ENCODE results near the gene CHIC2. TPM values are rescaled to one million over a fixed set of nuclear protein-coding genes. Genes with fewer than 3 reads are reported as not detected.
"Not testable (repeated sequence)": the region's sequence is repeated elsewhere in the genome, so short reads cannot be mapped to it uniquely, and the experiment has no call there.

The CHIC2 gene
- polyA plus RNA-seq, 1 donor, result 25.9 TPM

- peak in 1 of 2 donors; percentile 26 for DNase-seq
- Histone ChIP-seq H3K36me3 (ENCODE audit: control insufficient read depth, insufficient read depth, low read length) (no peaks in the 10 kb centered on the region), H3K27me3 (ENCODE audit: control insufficient read depth, insufficient read depth, low read length) (no peaks in the 10 kb centered on the region), H3K4me1 (ENCODE audit: control insufficient read depth, insufficient read depth, low read length) (peaks cover 3% of the 10 kb centered on the region), H3K9me3 (ENCODE audit: control insufficient read depth, low read depth, low read length) (no peaks in the 10 kb centered on the region), H3K4me3 (ENCODE audit: low read length) (peak overlapping the region; percentile 88), H3K27ac (ENCODE audit: low read length) (peak overlapping the region; percentile 81)
- 33% methylated on average over 1 of the region's 1 CpG for WGBS (ENCODE audit: insufficient coverage, low lambda C conversion rate)
Measured at GRCh38 chr4:54061873-54062272, 2.5 kb downstream of the CHIC2 start.

GRCh38 chr4:54061067-54061466 lies 3.3 kb downstream of the CHIC2 start:
- H3K27me3 ChIP-seq (ENCODE audit: control insufficient read depth, insufficient read depth, low read length), result no peaks in the 10 kb centered on the region
- H3K36me3 ChIP-seq (ENCODE audit: control insufficient read depth, insufficient read depth, low read length), result no peaks in the 10 kb centered on the region
- no peaks in the 10 kb centered on the region for H3K4me1 ChIP-seq (ENCODE audit: control insufficient read depth, insufficient read depth, low read length)
- DNase-seq, result no peak
- no peak overlapping the region for H3K4me3 ChIP-seq (ENCODE audit: low read length)
- 87% methylated on average over 3 of the region's 3 CpGs for WGBS (ENCODE audit: insufficient coverage, low lambda C conversion rate)
- H3K27ac ChIP-seq (ENCODE audit: low read length), result no peak overlapping the region
- no peaks in the 10 kb centered on the region for H3K9me3 ChIP-seq (ENCODE audit: control insufficient read depth, low read depth, low read length)

GRCh38 chr4:54060116-54060515 lies 4.3 kb downstream of the CHIC2 start:
- DNase-seq, result no peak
- peaks cover 2% of the 10 kb centered on the region for H3K36me3 ChIP-seq (ENCODE audit: control insufficient read depth, insufficient read depth, low read length)
- no peaks in the 10 kb centered on the region for H3K4me1 ChIP-seq (ENCODE audit: control insufficient read depth, insufficient read depth, low read length)
- H3K9me3 ChIP-seq (ENCODE audit: control insufficient read depth, low read depth, low read length), result no peaks in the 10 kb centered on the region
- WGBS (ENCODE audit: insufficient coverage, low lambda C conversion rate), result 89% methylated on average over 1 of the region's 2 CpGs
- H3K4me3 ChIP-seq (ENCODE audit: low read length), result no peak overlapping the region
- H3K27me3 ChIP-seq (ENCODE audit: control insufficient read depth, insufficient read depth, low read length), result no peaks in the 10 kb centered on the region
- no peak overlapping the region for H3K27ac ChIP-seq (ENCODE audit: low read length)

GRCh38 chr4:54058171-54058570 lies 6.2 kb downstream of the CHIC2 start:
- Histone ChIP-seq H3K4me1 (ENCODE audit: control insufficient read depth, insufficient read depth, low read length) (no peaks in the 10 kb centered on the region), H3K9me3 (ENCODE audit: control insufficient read depth, low read depth, low read length) (no peaks in the 10 kb centered on the region), H3K27me3 (ENCODE audit: control insufficient read depth, insufficient read depth, low read length) (no peaks in the 10 kb centered on the region), H3K4me3 (ENCODE audit: low read length) (no peak overlapping the region), H3K36me3 (ENCODE audit: control insufficient read depth, insufficient read depth, low read length) (peaks cover 3% of the 10 kb centered on the region), H3K27ac (ENCODE audit: low read length) (no peak overlapping the region)
- DNase-seq, result no peak
- 50% methylated on average over 1 of the region's 3 CpGs for WGBS (ENCODE audit: insufficient coverage, low lambda C conversion rate)

- DNase-seq, result no peak
- H3K27ac ChIP-seq (ENCODE audit: low read length), result no peak overlapping the region
- peaks cover 3% of the 10 kb centered on the region for H3K36me3 ChIP-seq (ENCODE audit: control insufficient read depth, insufficient read depth, low read length)
- no peaks in the 10 kb centered on the region for H3K27me3 ChIP-seq (ENCODE audit: control insufficient read depth, insufficient read depth, low read length)
- H3K9me3 ChIP-seq (ENCODE audit: control insufficient read depth, low read depth, low read length), result no peaks in the 10 kb centered on the region
- H3K4me3 ChIP-seq (ENCODE audit: low read length), result no peak overlapping the region
- H3K4me1 ChIP-seq (ENCODE audit: control insufficient read depth, insufficient read depth, low read length), result no peaks in the 10 kb centered on the region
Measured at GRCh38 chr4:54056360-54056759, 8.0 kb downstream of the CHIC2 start.

GRCh38 chr4:54055494-54055893 lies 8.9 kb downstream of the CHIC2 start:
- no peaks in the 10 kb centered on the region for H3K9me3 ChIP-seq (ENCODE audit: control insufficient read depth, low read depth, low read length)
- peaks cover 3% of the 10 kb centered on the region for H3K36me3 ChIP-seq (ENCODE audit: control insufficient read depth, insufficient read depth, low read length)
- H3K27ac ChIP-seq (ENCODE audit: low read length), result no peak overlapping the region
- peaks cover 2% of the 10 kb centered on the region for H3K4me1 ChIP-seq (ENCODE audit: control insufficient read depth, insufficient read depth, low read length)
- H3K4me3 ChIP-seq (ENCODE audit: low read length), result no peak overlapping the region
- no peak for DNase-seq
- WGBS (ENCODE audit: insufficient coverage, low lambda C conversion rate), result 100% methylated on average over 1 of the region's 1 CpG
- no peaks in the 10 kb centered on the region for H3K27me3 ChIP-seq (ENCODE audit: control insufficient read depth, insufficient read depth, low read length)

- peaks cover 3% of the 10 kb centered on the region for H3K36me3 ChIP-seq (ENCODE audit: control insufficient read depth, insufficient read depth, low read length)
- WGBS (ENCODE audit: insufficient coverage, low lambda C conversion rate), result 83% methylated on average over 1 of the region's 2 CpGs
- no peak overlapping the region for H3K27ac ChIP-seq (ENCODE audit: low read length)
- H3K4me1 ChIP-seq (ENCODE audit: control insufficient read depth, insufficient read depth, low read length), result peaks cover 6% of the 10 kb centered on the region
- H3K9me3 ChIP-seq (ENCODE audit: control insufficient read depth, low read depth, low read length), result no peaks in the 10 kb centered on the region
- no peaks in the 10 kb centered on the region for H3K27me3 ChIP-seq (ENCODE audit: control insufficient read depth, insufficient read depth, low read length)
- DNase-seq, result no peak
- no peak overlapping the region for H3K4me3 ChIP-seq (ENCODE audit: low read length)
Measured at GRCh38 chr4:54054501-54054900, 9.9 kb downstream of the CHIC2 start.

GRCh38 chr4:54053322-54053721 lies 11.1 kb downstream of the CHIC2 start:
- DNase-seq; H3K4me3 ChIP-seq (ENCODE audit: low read length); H3K4me1 ChIP-seq (ENCODE audit: control insufficient read depth, insufficient read depth, low read length); H3K36me3 ChIP-seq (ENCODE audit: control insufficient read depth, insufficient read depth, low read length); H3K27me3 ChIP-seq (ENCODE audit: control insufficient read depth, insufficient read depth, low read length); H3K9me3 ChIP-seq (ENCODE audit: control insufficient read depth, low read depth, low read length); H3K27ac ChIP-seq (ENCODE audit: low read length): not testable (repeated sequence)
- WGBS (ENCODE audit: insufficient coverage, low lambda C conversion rate), result no CpG with 5 or more reads among the region's 5 CpGs

- Histone ChIP-seq H3K4me3 (ENCODE audit: low read length) (no peak overlapping the region), H3K27ac (ENCODE audit: low read length) (no peak overlapping the region), H3K9me3 (ENCODE audit: control insufficient read depth, low read depth, low read length) (no peaks in the 10 kb centered on the region), H3K4me1 (ENCODE audit: control insufficient read depth, insufficient read depth, low read length) (peaks cover 7% of the 10 kb centered on the region), H3K36me3 (ENCODE audit: control insufficient read depth, insufficient read depth, low read length) (peaks cover 6% of the 10 kb centered on the region), H3K27me3 (ENCODE audit: control insufficient read depth, insufficient read depth, low read length) (no peaks in the 10 kb centered on the region)
- WGBS (ENCODE audit: insufficient coverage, low lambda C conversion rate), result no CpG with 5 or more reads among the region's 1 CpG
- DNase-seq, result no peak
Measured at GRCh38 chr4:54050214-54050904, 14.0 kb downstream of the CHIC2 start.

- not testable (repeated sequence) for H3K9me3 ChIP-seq (ENCODE audit: control insufficient read depth, low read depth, low read length); H3K27me3 ChIP-seq (ENCODE audit: control insufficient read depth, insufficient read depth, low read length); H3K27ac ChIP-seq (ENCODE audit: low read length); DNase-seq; H3K4me1 ChIP-seq (ENCODE audit: control insufficient read depth, insufficient read depth, low read length); H3K36me3 ChIP-seq (ENCODE audit: control insufficient read depth, insufficient read depth, low read length); H3K4me3 ChIP-seq (ENCODE audit: low read length)
- WGBS (ENCODE audit: insufficient coverage, low lambda C conversion rate), result no CpG with 5 or more reads among the region's 4 CpGs
Measured at GRCh38 chr4:54043630-54044029, 20.8 kb downstream of the CHIC2 start.

GRCh38 chr4:54041933-54042332 lies 22.5 kb downstream of the CHIC2 start:
- Histone ChIP-seq H3K36me3 (ENCODE audit: control insufficient read depth, insufficient read depth, low read length) (peaks cover 7% of the 10 kb centered on the region), H3K27ac (ENCODE audit: low read length) (no peak overlapping the region), H3K4me3 (ENCODE audit: low read length) (no peak overlapping the region), H3K4me1 (ENCODE audit: control insufficient read depth, insufficient read depth, low read length) (no peaks in the 10 kb centered on the region), H3K9me3 (ENCODE audit: control insufficient read depth, low read depth, low read length) (peaks cover 3% of the 10 kb centered on the region), H3K27me3 (ENCODE audit: control insufficient read depth, insufficient read depth, low read length) (no peaks in the 10 kb centered on the region)
- DNase-seq, result no peak
- WGBS (ENCODE audit: insufficient coverage, low lambda C conversion rate), result 100% methylated on average over 1 of the region's 2 CpGs

All from large intestine (tissue), 3 donors.